ENCODE data around the gene SAT2. TPM values are rescaled to one million over a fixed set of nuclear protein-coding genes. Genes with fewer than 3 reads are reported as not detected.

Gene SAT2
- total and polyA plus RNA-seq, 2 of the 13 experiments (the other 11 are each of a cell fraction or from before 2014, with no cell fraction given), result 37.6 to 93.7 TPM

DNA sequence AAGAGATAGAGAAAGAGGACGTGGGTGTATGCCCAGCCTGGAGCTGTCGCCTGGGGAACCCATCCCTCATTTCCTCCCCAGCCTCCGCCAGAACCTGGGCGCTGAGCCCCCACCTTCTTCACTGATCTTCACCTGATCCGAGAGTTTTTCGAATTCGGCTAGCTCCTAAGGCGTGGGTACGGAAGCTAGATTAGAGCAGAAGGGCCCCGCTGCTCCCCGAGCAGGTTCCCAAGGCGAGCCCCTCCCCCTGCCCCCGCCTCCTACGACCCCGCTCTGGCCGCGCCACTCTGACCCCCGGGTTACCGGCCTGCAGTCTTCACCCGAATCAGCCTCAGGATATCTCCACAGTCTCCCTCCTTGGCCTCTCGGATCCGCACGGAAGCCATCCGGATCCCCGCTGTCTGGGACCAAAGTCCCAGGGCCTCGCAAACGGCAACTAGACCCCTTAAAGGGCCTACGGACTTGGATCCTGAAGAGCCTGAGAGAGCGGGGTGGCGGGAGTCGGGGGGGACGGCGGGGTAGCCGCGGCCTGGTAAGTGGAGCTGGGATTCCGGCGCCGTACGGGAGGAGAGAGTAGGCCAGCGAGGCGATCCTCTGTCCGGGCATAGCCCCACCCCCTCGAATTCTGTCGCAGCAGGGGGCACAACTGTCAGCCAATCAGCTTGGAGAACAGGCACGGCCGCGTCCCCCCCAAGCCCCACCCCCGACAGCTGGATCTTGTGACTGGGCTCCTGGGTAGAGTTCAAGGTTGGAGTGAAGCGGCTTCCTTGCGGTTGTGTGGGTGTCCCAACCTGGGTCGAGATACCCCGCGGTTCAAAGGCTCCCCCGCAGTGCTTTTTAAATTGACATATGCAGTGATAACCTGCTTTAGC, at the start of gene SAT2 (continued):
- TF ChIP-seq, protein P1, sequence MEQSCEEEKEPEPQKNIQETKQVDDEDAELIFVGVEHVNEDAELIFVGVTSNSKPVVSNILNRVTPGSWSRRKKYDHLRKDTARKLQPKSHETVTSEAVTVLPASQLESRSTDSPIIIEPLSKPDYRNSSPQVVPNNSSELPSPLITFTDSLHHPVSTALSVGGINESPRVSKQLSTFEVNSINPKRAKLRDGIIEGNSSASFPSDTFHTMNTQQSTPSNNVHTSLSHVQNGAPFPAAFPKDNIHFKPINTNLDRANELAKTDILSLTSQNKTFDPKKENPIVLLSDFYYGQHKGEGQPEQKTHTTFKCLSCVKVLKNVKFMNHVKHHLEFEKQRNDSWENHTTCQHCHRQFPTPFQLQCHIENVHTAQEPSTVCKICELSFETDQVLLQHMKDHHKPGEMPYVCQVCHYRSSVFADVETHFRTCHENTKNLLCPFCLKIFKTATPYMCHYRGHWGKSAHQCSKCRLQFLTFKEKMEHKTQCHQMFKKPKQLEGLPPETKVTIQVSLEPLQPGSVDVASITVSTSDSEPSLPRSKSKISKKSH (CRISPR knock-in tag; IDR thresholded peaks at IDR 0.05; ENCODE audit: borderline replicate concordance), result no peak
- TF ChIP-seq, protein P2, sequence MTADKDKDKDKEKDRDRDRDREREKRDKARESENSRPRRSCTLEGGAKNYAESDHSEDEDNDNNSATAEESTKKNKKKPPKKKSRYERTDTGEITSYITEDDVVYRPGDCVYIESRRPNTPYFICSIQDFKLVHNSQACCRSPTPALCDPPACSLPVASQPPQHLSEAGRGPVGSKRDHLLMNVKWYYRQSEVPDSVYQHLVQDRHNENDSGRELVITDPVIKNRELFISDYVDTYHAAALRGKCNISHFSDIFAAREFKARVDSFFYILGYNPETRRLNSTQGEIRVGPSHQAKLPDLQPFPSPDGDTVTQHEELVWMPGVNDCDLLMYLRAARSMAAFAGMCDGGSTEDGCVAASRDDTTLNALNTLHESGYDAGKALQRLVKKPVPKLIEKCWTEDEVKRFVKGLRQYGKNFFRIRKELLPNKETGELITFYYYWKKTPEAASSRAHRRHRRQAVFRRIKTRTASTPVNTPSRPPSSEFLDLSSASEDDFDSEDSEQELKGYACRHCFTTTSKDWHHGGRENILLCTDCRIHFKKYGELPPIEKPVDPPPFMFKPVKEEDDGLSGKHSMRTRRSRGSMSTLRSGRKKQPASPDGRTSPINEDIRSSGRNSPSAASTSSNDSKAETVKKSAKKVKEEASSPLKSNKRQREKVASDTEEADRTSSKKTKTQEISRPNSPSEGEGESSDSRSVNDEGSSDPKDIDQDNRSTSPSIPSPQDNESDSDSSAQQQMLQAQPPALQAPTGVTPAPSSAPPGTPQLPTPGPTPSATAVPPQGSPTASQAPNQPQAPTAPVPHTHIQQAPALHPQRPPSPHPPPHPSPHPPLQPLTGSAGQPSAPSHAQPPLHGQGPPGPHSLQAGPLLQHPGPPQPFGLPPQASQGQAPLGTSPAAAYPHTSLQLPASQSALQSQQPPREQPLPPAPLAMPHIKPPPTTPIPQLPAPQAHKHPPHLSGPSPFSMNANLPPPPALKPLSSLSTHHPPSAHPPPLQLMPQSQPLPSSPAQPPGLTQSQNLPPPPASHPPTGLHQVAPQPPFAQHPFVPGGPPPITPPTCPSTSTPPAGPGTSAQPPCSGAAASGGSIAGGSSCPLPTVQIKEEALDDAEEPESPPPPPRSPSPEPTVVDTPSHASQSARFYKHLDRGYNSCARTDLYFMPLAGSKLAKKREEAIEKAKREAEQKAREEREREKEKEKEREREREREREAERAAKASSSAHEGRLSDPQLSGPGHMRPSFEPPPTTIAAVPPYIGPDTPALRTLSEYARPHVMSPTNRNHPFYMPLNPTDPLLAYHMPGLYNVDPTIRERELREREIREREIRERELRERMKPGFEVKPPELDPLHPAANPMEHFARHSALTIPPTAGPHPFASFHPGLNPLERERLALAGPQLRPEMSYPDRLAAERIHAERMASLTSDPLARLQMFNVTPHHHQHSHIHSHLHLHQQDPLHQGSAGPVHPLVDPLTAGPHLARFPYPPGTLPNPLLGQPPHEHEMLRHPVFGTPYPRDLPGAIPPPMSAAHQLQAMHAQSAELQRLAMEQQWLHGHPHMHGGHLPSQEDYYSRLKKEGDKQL (CRISPR knock-in tag; IDR thresholded peaks at IDR 0.05; ENCODE audit: low read depth), result 0 out of 2 replicates have a peak, but pooled peaks have one; percentile 70
- TF ChIP-seq GABPA (IDR thresholded peaks at IDR 0.05; ENCODE audit: low read depth, low read length) (no peak), GABPA (CRISPR knock-in tag; IDR thresholded peaks at IDR 0.05; ENCODE audit: low read depth) (0 out of 2 replicates have a peak, but pooled peaks have one; percentile 31), ATAD3A (CRISPR knock-in tag; IDR thresholded peaks at IDR 0.05) (no peak), KMT2A (CRISPR knock-in tag; IDR thresholded peaks at IDR 0.05) (0 out of 2 replicates have a peak, but pooled peaks have one; percentile 62), BHLHE40 (IDR thresholded peaks at IDR 0.05; ENCODE audit: low read length) (peak; percentile 59; the same call in 1 of the 2 replicates), PTBP1 (IDR thresholded peaks at IDR 0.05; ENCODE audit: low read depth, low read length, poor library complexity, severe bottlenecking) (no peak), MXI1 (IDR thresholded peaks at IDR 0.05; ENCODE audit: borderline replicate concordance, low read depth, low read length) (peak; percentile 66; the same call in 1 of the 3 replicates)
- TF ChIP-seq, protein P3, sequence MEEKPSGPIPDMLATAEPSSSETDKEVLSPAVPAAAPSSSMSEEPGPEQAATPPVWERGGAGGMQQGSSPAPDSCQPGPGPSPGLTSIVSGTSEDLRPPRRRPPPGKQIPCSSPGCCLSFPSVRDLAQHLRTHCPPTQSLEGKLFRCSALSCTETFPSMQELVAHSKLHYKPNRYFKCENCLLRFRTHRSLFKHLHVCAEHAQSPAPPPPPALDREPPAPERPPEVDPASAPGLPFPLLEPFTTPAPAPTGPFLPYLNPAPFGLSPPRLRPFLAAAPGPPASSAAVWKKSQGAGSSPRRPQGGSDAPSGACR (CRISPR knock-in tag; IDR thresholded peaks at IDR 0.05), result 0 out of 2 replicates have a peak, but pooled peaks have one; percentile 6
- TF ChIP-seq, protein P4, sequence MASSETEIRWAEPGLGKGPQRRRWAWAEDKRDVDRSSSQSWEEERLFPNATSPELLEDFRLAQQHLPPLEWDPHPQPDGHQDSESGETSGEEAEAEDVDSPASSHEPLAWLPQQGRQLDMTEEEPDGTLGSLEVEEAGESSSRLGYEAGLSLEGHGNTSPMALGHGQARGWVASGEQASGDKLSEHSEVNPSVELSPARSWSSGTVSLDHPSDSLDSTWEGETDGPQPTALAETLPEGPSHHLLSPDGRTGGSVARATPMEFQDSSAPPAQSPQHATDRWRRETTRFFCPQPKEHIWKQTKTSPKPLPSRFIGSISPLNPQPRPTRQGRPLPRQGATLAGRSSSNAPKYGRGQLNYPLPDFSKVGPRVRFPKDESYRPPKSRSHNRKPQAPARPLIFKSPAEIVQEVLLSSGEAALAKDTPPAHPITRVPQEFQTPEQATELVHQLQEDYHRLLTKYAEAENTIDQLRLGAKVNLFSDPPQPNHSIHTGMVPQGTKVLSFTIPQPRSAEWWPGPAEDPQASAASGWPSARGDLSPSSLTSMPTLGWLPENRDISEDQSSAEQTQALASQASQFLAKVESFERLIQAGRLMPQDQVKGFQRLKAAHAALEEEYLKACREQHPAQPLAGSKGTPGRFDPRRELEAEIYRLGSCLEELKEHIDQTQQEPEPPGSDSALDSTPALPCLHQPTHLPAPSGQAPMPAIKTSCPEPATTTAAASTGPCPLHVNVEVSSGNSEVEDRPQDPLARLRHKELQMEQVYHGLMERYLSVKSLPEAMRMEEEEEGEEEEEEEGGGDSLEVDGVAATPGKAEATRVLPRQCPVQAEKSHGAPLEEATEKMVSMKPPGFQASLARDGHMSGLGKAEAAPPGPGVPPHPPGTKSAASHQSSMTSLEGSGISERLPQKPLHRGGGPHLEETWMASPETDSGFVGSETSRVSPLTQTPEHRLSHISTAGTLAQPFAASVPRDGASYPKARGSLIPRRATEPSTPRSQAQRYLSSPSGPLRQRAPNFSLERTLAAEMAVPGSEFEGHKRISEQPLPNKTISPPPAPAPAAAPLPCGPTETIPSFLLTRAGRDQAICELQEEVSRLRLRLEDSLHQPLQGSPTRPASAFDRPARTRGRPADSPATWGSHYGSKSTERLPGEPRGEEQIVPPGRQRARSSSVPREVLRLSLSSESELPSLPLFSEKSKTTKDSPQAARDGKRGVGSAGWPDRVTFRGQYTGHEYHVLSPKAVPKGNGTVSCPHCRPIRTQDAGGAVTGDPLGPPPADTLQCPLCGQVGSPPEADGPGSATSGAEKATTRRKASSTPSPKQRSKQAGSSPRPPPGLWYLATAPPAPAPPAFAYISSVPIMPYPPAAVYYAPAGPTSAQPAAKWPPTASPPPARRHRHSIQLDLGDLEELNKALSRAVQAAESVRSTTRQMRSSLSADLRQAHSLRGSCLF (CRISPR knock-in tag; IDR thresholded peaks at IDR 0.05; ENCODE audit: borderline replicate concordance), result no peak

Measured in HepG2 (cell line).